SH-SY5Y (cell line): ENCODE data around the gene RREB1.

ENCODE experiments used
- GATA2 ChIP-seq: IDR thresholded peaks from 2 replicates; pipeline ENCODE4 v1.6.1; 2011; ENCODE audit warnings: mild to moderate bottlenecking, low read depth, low read length
- GATA3 ChIP-seq: IDR thresholded peaks from 2 replicates; pipeline ENCODE4 v1.6.1; 2011; ENCODE audit warnings: low read depth, mild to moderate bottlenecking, low read length, moderate library complexity

GRCh38 chr6:7124114-7124513 lies 16.4 kb downstream of the RREB1 start:
- TF ChIP-seq GATA3 (no peak), GATA2 (no peak)
